NT2/D1 (cell line): ENCODE results near the gene PHF5A.
A peak's percentile ranks its signal among the peaks of the same experiment; 100 is the strongest.

ENCODE experiments used
- DNase-seq: peaks from one replicate; pipeline ENCODE4 v3.0.0-alpha.2; 2011; ENCODE audit warnings: low read depth, low spot score
- H3K27me3 ChIP-seq: 2 replicates; pipeline ENCODE4 v1.6.0; 2011; ENCODE audit warnings: mild to moderate bottlenecking; ENCODE audit not compliant: insufficient read length, insufficient read depth
- H3K36me3 ChIP-seq: 2 replicates; pipeline ENCODE4 v1.6.1; 2011; ENCODE audit warnings: mild to moderate bottlenecking, low read length, mixed read lengths; ENCODE audit not compliant: insufficient read depth, insufficient read length
- H3K4me1 ChIP-seq: 2 replicates; pipeline ENCODE4 v1.5.1; 2011; ENCODE audit not compliant: insufficient read depth, insufficient read length
- H3K4me3 ChIP-seq: 2 replicates; pipeline ENCODE4 v1.5.1; 2011; ENCODE audit warnings: low read depth; ENCODE audit not compliant: insufficient read length
- H3K9ac ChIP-seq: 2 replicates; pipeline ENCODE4 v1.6.0; 2011; ENCODE audit warnings: low read depth; ENCODE audit not compliant: insufficient read length
- H3K9me3 ChIP-seq: 2 replicates; pipeline ENCODE4 v1.5.1; 2011; ENCODE audit warnings: mild to moderate bottlenecking, low read length; ENCODE audit not compliant: insufficient read depth
- SUZ12 ChIP-seq: IDR thresholded peaks from 2 replicates; pipeline ENCODE4 v1.6.1; 2011; ENCODE audit not compliant: insufficient read length, insufficient read depth; ENCODE audit errors: extremely low read depth
- YY1 ChIP-seq: IDR thresholded peaks from 2 replicates; pipeline ENCODE4 v1.6.1; 2011; ENCODE audit not compliant: insufficient read length, insufficient read depth
- ZNF274 ChIP-seq: IDR thresholded peaks from 2 replicates; pipeline ENCODE4 v1.6.1; 2011; ENCODE audit warnings: mild to moderate bottlenecking, low read depth, low read length

The PHF5A gene

GRCh38 chr22:41459431-41459830, 9.1 kb downstream of the PHF5A start:
- DNase-seq = no peak
- no peak overlapping the region for H3K4me3 ChIP-seq
- no peaks in the 10 kb centered on the region for H3K27me3 ChIP-seq
- no peak overlapping the region for H3K9ac ChIP-seq
- no peaks in the 10 kb centered on the region for H3K9me3 ChIP-seq
- H3K36me3 ChIP-seq = peaks cover 50% of the 10 kb centered on the region
- TF ChIP-seq SUZ12 (no peak), YY1 (no peak), ZNF274 (no peak)
- no peaks in the 10 kb centered on the region for H3K4me1 ChIP-seq

GRCh38 chr22:41458161-41458728, 10.2 kb downstream of the PHF5A start:
- H3K4me1 ChIP-seq = no peaks in the 10 kb centered on the region
- H3K36me3 ChIP-seq = peaks cover 40% of the 10 kb centered on the region
- TF ChIP-seq ZNF274 = no peak
- no peak overlapping the region for H3K4me3 ChIP-seq
- no peak for DNase-seq
- H3K9ac ChIP-seq = no peak overlapping the region
- no peaks in the 10 kb centered on the region for H3K9me3 ChIP-seq
- H3K27me3 ChIP-seq = no peaks in the 10 kb centered on the region

GRCh38 chr22:41448189-41448808, 20.2 kb downstream of the PHF5A start:
- H3K4me3 ChIP-seq = peak overlapping the region; percentile 75
- peak overlapping the region; percentile 98 for H3K9ac ChIP-seq
- H3K27me3 ChIP-seq = no peaks in the 10 kb centered on the region
- no peaks in the 10 kb centered on the region for H3K4me1 ChIP-seq
- peaks cover 11% of the 10 kb centered on the region for H3K36me3 ChIP-seq
- no peaks in the 10 kb centered on the region for H3K9me3 ChIP-seq
- TF ChIP-seq SUZ12 (no peak), ZNF274 (no peak), YY1 (peak; percentile 72)
- peak; percentile 91 for DNase-seq

- Histone ChIP-seq H3K4me1 (no peaks in the 10 kb centered on the region), H3K36me3 (peaks cover 18% of the 10 kb centered on the region), H3K27me3 (no peaks in the 10 kb centered on the region), H3K9ac (peak overlapping the region; percentile 98), H3K9me3 (no peaks in the 10 kb centered on the region), H3K4me3 (peak overlapping the region; percentile 75)
- no peak for TF ChIP-seq YY1
- no peak for TF ChIP-seq ZNF274
- TF ChIP-seq SUZ12 = no peak
- DNase-seq = peak; percentile 18
Observed at GRCh38 chr22:41447435-41448188, 20.9 kb downstream of the PHF5A start.

- H3K9me3 ChIP-seq = no peaks in the 10 kb centered on the region
- peak; percentile 83 for DNase-seq
- peaks cover 24% of the 10 kb centered on the region for H3K36me3 ChIP-seq
- peaks cover 3% of the 10 kb centered on the region for H3K4me1 ChIP-seq
- peak; percentile 7 for TF ChIP-seq YY1
- no peak for TF ChIP-seq ZNF274
- H3K9ac ChIP-seq = peak within 1 kb of the TSS; percentile 98
- no peaks in the 10 kb centered on the region for H3K27me3 ChIP-seq
- peak within 1 kb of the TSS; percentile 75 for H3K4me3 ChIP-seq
Observed at GRCh38 chr22:41446639-41447434, 21.7 kb downstream of the PHF5A start, which contains the start of gene TOB2. TSS of gene TOB2 (minus strand) at chr22:41446801. CDS start at chr22:41437345, 9,456 bp downstream.

GRCh38 chr22:41446057-41446501, 22.4 kb downstream of the PHF5A start:
- H3K9me3 ChIP-seq = no peaks in the 10 kb centered on the region
- H3K4me3 ChIP-seq = peak overlapping the region; percentile 75
- peak overlapping the region; percentile 98 for H3K9ac ChIP-seq
- TF ChIP-seq YY1 (no peak), ZNF274 (no peak), SUZ12 (no peak)
- no peaks in the 10 kb centered on the region for H3K27me3 ChIP-seq
- no peak for DNase-seq
- peaks cover 29% of the 10 kb centered on the region for H3K36me3 ChIP-seq
- peaks cover 3% of the 10 kb centered on the region for H3K4me1 ChIP-seq
